Caco-2 (cell line): ENCODE data around the gene TTC16. TPM values are rescaled to one million over a fixed set of nuclear protein-coding genes. Genes with fewer than 3 reads are reported as not detected.

Source experiments
- BruUV-seq: library from RNA; stranded (reverse); fragments of 400-500 nt; replicated peaks from 2 replicates; lab custom pipeline; 2021; lab: Mats Ljungman, UMichigan
- CTCF ChIA-PET: fragments of 300-600 bp; sonication (Branson Sonifier 250); formaldehyde crosslinking; loops from one replicate; lab custom pipeline; 2022; ENCODE audit warnings: antibody characterized with exemption; lab: Charles Lee
- POLR2A ChIA-PET: fragments of 300-600 bp; sonication (Branson Sonifier 250); formaldehyde crosslinking; loops from one replicate; lab custom pipeline; 2022; ENCODE audit warnings: antibody characterized with exemption; lab: Charles Lee
- DNase-seq, 2 experiments: peaks; one replicate each; pipeline versions ENCODE4 v3.0.0 to v3.0.0-alpha.2; 2020 to 2022
- H3K27me3 ChIP-seq: replicated peaks from 2 replicates; pipeline ENCODE4 v1.6.0; 2011; ENCODE audit warnings: low read length; ENCODE audit not compliant: control insufficient read depth, insufficient read depth
- H3K36me3 ChIP-seq: 2 replicates; pipeline ENCODE4 v1.5.1; 2011; ENCODE audit warnings: low read length; ENCODE audit not compliant: control insufficient read depth, insufficient read depth
- H3K4me1 ChIP-seq: fragments of 250-450 bp; sonication (Bioruptor Pico); 2 replicates; pipeline ENCODE4 v1.5.1; 2020; ENCODE audit warnings: mild to moderate bottlenecking
- H3K4me3 ChIP-seq: 2 replicates; pipeline ENCODE4 v1.5.1; 2011; ENCODE audit warnings: low read depth, mild to moderate bottlenecking, control low read depth, low read length
- H3K9me3 ChIP-seq: fragments of 250-450 bp; sonication (Bioruptor Pico); 2 replicates; pipeline ENCODE4 v1.5.1; 2020; ENCODE audit warnings: mild to moderate bottlenecking, moderate library complexity
- H3K27ac Mint-ChIP-seq: one replicate; pipeline ENCODE4 v1.8.0; 2022; ENCODE audit warnings: mixed read lengths; ENCODE audit not compliant: unreplicated experiment
- H3K27me3 Mint-ChIP-seq: one replicate; pipeline ENCODE4 v1.8.0; 2022; ENCODE audit warnings: mixed read lengths; ENCODE audit not compliant: insufficient read depth, unreplicated experiment
- H3K36me3 Mint-ChIP-seq: one replicate; pipeline ENCODE4 v1.8.0; 2022; ENCODE audit warnings: mild to moderate bottlenecking, mixed read lengths; ENCODE audit not compliant: insufficient read depth, unreplicated experiment
- H3K4me1 Mint-ChIP-seq: one replicate; pipeline ENCODE4 v1.8.0; 2022; ENCODE audit warnings: low read depth, mixed read lengths; ENCODE audit not compliant: unreplicated experiment
- H3K4me3 Mint-ChIP-seq: one replicate; pipeline ENCODE4 v1.8.0; 2022; ENCODE audit warnings: mild to moderate bottlenecking, moderate library complexity, mixed read lengths; ENCODE audit not compliant: unreplicated experiment
- H3K9me3 Mint-ChIP-seq: one replicate; pipeline ENCODE4 v1.8.0; 2022; ENCODE audit warnings: mixed read lengths; ENCODE audit not compliant: unreplicated experiment
- intact Hi-C: fragments of 100-400 bp; cut with micrococcal nuclease; formaldehyde crosslinking; loops from one replicate; pipeline ENCODE4 v1.10.0; 2022; ENCODE audit not compliant: unreplicated experiment
- total RNA-seq: library from RNA; stranded (reverse); gene quantifications from 2 replicates; pipeline ENCODE4 v1.2.3, GENCODE V29; 2022
- TF ChIP-seq, protein P1 (sequence below), 2 experiments: fragments of 200-600 bp in 1 of 2; IDR thresholded peaks; 1 replicate in 1 of 2; 2 replicates in 1 of 2; pipeline versions ENCODE4 v1.5.1 to v1.8.0; 2011 to 2022; ENCODE audit warnings: antibody characterized with exemption in 1 of 2, control low read depth in 1 of 2, inconsistent platforms in 1 of 2, low read depth in 1 of 2, low read length in 1 of 2, mild to moderate bottlenecking in 1 of 2, moderate library complexity in 1 of 2; ENCODE audit not compliant: insufficient read depth in 1 of 2, severe bottlenecking in 1 of 2, unreplicated experiment in 1 of 2

Gene TTC16
- total RNA-seq, 1 experiment from 2014 or later = not detected

DNA sequence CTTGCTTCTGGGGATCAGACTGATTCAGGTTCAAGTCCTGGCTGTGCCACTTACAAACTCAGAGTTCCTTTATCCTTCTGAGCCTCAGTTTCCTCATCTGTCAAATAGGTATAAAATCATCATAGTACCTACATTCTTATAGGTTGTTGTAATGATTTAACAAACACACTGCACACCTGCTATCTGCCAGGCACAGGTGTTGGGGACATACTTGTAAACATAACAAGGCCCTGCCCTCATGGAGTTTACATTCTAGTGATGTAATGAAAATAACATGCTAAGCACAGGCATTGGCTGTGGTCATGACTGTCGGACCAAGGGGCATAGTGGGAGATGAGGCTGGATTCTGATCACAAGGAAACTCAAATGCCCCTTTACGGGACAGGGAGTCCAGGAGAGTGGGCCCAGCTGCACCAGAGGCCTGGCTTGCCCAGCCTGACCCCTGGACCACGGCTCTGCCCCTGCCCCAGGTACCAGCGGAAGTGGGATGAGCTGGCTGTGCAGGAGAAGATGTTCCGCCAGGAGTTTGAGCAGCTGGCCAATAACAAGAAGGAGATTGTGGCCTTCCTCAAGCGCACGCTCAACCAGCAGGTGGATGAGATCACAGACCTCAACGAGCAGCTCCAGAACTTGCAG, 6.8 kb upstream of the TTC16 start:
- no peak for DNase-seq
- intact Hi-C loops = no loop called here
- TF ChIP-seq, protein P1, sequence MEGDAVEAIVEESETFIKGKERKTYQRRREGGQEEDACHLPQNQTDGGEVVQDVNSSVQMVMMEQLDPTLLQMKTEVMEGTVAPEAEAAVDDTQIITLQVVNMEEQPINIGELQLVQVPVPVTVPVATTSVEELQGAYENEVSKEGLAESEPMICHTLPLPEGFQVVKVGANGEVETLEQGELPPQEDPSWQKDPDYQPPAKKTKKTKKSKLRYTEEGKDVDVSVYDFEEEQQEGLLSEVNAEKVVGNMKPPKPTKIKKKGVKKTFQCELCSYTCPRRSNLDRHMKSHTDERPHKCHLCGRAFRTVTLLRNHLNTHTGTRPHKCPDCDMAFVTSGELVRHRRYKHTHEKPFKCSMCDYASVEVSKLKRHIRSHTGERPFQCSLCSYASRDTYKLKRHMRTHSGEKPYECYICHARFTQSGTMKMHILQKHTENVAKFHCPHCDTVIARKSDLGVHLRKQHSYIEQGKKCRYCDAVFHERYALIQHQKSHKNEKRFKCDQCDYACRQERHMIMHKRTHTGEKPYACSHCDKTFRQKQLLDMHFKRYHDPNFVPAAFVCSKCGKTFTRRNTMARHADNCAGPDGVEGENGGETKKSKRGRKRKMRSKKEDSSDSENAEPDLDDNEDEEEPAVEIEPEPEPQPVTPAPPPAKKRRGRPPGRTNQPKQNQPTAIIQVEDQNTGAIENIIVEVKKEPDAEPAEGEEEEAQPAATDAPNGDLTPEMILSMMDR (IDR thresholded peaks at IDR 0.05; ENCODE audit: insufficient read depth in 1 of 2, low read depth in 1 of 2, low read length in 1 of 2, severe bottlenecking in 1 of 2, unreplicated experiment in 1 of 2) = no peak
- Histone ChIP-seq H3K4me1 (no peaks in the 10 kb centered on the region), H3K4me3 (no peak overlapping the region), H3K27me3 (no peaks in the 10 kb centered on the region), H3K36me3 (no peaks in the 10 kb centered on the region), H3K9me3 (no peaks in the 10 kb centered on the region)
- ChIA-PET CTCF (no interaction called here), POLR2A (no interaction called here)
- no peak overlapping the region for H3K27ac Mint-ChIP-seq
- H3K9me3 Mint-ChIP-seq = peaks cover 9% of the 10 kb centered on the region
- no peaks in the 10 kb centered on the region for H3K27me3 Mint-ChIP-seq
- no TSS peak for BruUV-seq
- H3K4me3 Mint-ChIP-seq = no peak overlapping the region
- H3K4me1 Mint-ChIP-seq = no peaks in the 10 kb centered on the region
- H3K36me3 Mint-ChIP-seq = no peaks in the 10 kb centered on the region

DNA sequence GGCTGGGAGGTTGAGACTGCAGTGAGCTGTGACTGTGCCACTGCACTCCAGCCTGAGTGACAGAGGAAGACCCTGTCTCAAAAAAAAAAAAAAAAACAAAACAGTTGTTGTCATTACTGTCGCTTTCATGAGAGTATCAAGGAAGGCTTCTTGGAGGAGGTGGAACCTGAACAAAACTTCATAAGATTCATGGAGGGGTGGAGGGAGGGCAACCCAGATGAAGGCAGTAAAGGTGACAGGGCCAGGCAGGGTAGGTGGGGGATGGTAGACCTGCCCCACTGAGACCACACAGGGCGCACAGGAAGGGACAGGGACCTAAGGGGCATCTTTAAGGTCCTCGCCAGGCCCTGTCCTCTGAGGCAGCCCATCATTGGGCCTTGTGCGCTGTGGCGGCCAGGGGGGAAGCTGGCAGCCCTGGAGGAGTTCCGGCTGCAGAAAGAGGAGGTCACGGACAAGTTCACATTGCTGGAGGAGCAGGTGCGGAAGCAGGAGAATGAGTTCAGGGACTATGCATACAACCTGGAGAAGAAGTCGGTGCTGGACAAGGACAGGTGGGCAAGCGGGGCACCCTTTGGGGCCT, 5.6 kb upstream of the TTC16 start:
- Histone ChIP-seq H3K4me3 (no peak overlapping the region), H3K36me3 (no peaks in the 10 kb centered on the region), H3K9me3 (no peaks in the 10 kb centered on the region), H3K27me3 (no peaks in the 10 kb centered on the region), H3K4me1 (no peaks in the 10 kb centered on the region; the same call in 1 of the 2 replicates)
- no peaks in the 10 kb centered on the region for H3K27me3 Mint-ChIP-seq
- TF ChIP-seq, protein P1 (IDR thresholded peaks at IDR 0.05; ENCODE audit: insufficient read depth in 1 of 2, low read depth in 1 of 2, low read length in 1 of 2, severe bottlenecking in 1 of 2, unreplicated experiment in 1 of 2) = no peak
- H3K27ac Mint-ChIP-seq = no peak overlapping the region
- no peak for DNase-seq
- ChIA-PET CTCF (no interaction called here), POLR2A (no interaction called here)
- H3K4me3 Mint-ChIP-seq = no peak overlapping the region
- no peaks in the 10 kb centered on the region for H3K4me1 Mint-ChIP-seq
- no peaks in the 10 kb centered on the region for H3K36me3 Mint-ChIP-seq
- BruUV-seq = no TSS peak
- intact Hi-C loops = no loop called here
- H3K9me3 Mint-ChIP-seq = peaks cover 9% of the 10 kb centered on the region

DNA sequence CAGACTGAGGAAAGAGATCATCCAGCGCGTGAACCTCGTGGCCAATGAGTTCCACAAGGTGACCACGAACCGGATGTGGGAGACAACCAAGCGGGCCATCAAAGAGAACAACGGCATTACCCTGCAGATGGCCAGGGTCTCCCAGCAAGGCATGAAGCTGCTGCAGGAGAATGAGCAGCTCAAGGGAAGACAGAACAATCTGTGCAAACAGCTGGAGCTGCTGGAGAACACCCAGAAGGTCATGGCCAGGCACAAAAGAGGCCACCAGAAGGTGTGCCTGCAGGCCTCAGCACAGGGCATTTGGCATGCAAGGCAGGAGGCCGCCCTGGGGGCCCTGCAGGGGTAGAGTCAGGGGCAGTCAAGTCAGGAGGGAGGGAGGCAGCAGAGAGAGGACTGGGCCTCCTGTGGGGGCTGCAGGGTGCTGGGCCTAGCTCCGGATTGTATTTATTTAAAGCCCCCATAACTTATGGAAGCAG, 4.6 kb upstream of the TTC16 start:
- no TSS peak for BruUV-seq
- CTCF ChIA-PET = no interaction called here
- Histone ChIP-seq H3K4me3 (no peak overlapping the region), H3K4me1 (peaks cover 4% of the 10 kb centered on the region; the same call in 1 of the 2 replicates), H3K36me3 (no peaks in the 10 kb centered on the region), H3K27me3 (no peaks in the 10 kb centered on the region), H3K9me3 (no peaks in the 10 kb centered on the region)
- intact Hi-C loops = no loop called here
- H3K4me1 Mint-ChIP-seq = peaks cover 7% of the 10 kb centered on the region
- H3K27ac Mint-ChIP-seq = no peak overlapping the region
- TF ChIP-seq, protein P1 (IDR thresholded peaks at IDR 0.05; ENCODE audit: insufficient read depth in 1 of 2, low read depth in 1 of 2, low read length in 1 of 2, severe bottlenecking in 1 of 2, unreplicated experiment in 1 of 2) = no peak
- H3K27me3 Mint-ChIP-seq = no peaks in the 10 kb centered on the region
- peaks cover 9% of the 10 kb centered on the region for H3K9me3 Mint-ChIP-seq
- POLR2A ChIA-PET = no interaction called here
- peaks cover 6% of the 10 kb centered on the region for H3K36me3 Mint-ChIP-seq
- no peak overlapping the region for H3K4me3 Mint-ChIP-seq
- DNase-seq = no peak
